Neural cell (in vitro differentiated cells): ENCODE measurements around the gene LGALS4.

Experiments
- CTCF ChIP-seq: fragments of 450-650 bp; IDR thresholded peaks from 2 replicates; pipeline ENCODE4 v1.5.1; 2014; ENCODE audit warnings: antibody characterized with exemption, mild to moderate bottlenecking, moderate library complexity; ENCODE audit not compliant: poor library complexity, severe bottlenecking
- POLR2AphosphoS5 ChIP-seq: IDR thresholded peaks from 2 replicates; pipeline ENCODE4 v1.6.1; 2012
- REST ChIP-seq: IDR thresholded peaks from 2 replicates; pipeline ENCODE4 v1.6.1; 2012; ENCODE audit warnings: borderline replicate concordance
- TAF1 ChIP-seq: IDR thresholded peaks from 2 replicates; pipeline ENCODE4 v1.6.1; 2012; ENCODE audit warnings: low read depth

GRCh38 chr19:38830039-38830733, 17.4 kb upstream of the LGALS4 start:
- TF ChIP-seq CTCF, result no peak
- TF ChIP-seq REST, result no peak
- no peak for TF ChIP-seq POLR2AphosphoS5
- no peak for TF ChIP-seq TAF1
